ENCODE results near the gene CNTNAP3B.
"Not testable (repeated sequence)": the region's sequence is repeated elsewhere in the genome, so short reads cannot be mapped to it uniquely, and the experiment has no call there.

GRCh38 chr9:41974906-41975305 is 154.3 kb downstream of the CNTNAP3B start:
- TF ChIP-seq, protein P1, sequence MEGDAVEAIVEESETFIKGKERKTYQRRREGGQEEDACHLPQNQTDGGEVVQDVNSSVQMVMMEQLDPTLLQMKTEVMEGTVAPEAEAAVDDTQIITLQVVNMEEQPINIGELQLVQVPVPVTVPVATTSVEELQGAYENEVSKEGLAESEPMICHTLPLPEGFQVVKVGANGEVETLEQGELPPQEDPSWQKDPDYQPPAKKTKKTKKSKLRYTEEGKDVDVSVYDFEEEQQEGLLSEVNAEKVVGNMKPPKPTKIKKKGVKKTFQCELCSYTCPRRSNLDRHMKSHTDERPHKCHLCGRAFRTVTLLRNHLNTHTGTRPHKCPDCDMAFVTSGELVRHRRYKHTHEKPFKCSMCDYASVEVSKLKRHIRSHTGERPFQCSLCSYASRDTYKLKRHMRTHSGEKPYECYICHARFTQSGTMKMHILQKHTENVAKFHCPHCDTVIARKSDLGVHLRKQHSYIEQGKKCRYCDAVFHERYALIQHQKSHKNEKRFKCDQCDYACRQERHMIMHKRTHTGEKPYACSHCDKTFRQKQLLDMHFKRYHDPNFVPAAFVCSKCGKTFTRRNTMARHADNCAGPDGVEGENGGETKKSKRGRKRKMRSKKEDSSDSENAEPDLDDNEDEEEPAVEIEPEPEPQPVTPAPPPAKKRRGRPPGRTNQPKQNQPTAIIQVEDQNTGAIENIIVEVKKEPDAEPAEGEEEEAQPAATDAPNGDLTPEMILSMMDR (IDR thresholded peaks at IDR 0.05 in 8 of 11, conservative IDR thresholded peaks at IDR 0.05 in 3 of 11), result not testable (repeated sequence)
- not testable (repeated sequence) for TF ChIP-seq POLR2AphosphoS5, POLR2A (IDR thresholded peaks at IDR 0.05)

Measured in spleen (tissue), 7 donors.